GM12801 (cell line): ENCODE data around the gene KRT7.

Experiments
- CTCF ChIP-seq: IDR thresholded peaks from one replicate; pipeline ENCODE4 v1.5.1; 2011; ENCODE audit warnings: control low read depth; ENCODE audit not compliant: insufficient read length; ENCODE audit errors: extremely low read depth

KRT7 gene

GRCh38 chr12:52228931-52229330, 4.1 kb upstream of the KRT7 start:
- no peak for TF ChIP-seq CTCF

- TF ChIP-seq CTCF, result no peak
These were observed 3.2 kb upstream of the KRT7 start for GRCh38 chr12:52229836-52230343.

- no peak for TF ChIP-seq CTCF
These were observed 2.4 kb upstream of the KRT7 start for GRCh38 chr12:52230364-52231281.

- TF ChIP-seq CTCF, result no peak
These were observed 1.5 kb upstream of the KRT7 start for GRCh38 chr12:52231305-52232202.

GRCh38 chr12:52232203-52232673, 805 bp upstream of the KRT7 start:
- no peak for TF ChIP-seq CTCF

- TF ChIP-seq CTCF, result no peak
These were observed 592 bp downstream of the KRT7 start for GRCh38 chr12:52233462-52234207.
